GM18526 (cell line): ENCODE data around the gene HSCB.

Source experiments
- POLR2A ChIP-seq: IDR thresholded peaks from 3 replicates; pipeline ENCODE4 v1.6.1; 2011; ENCODE audit not compliant: insufficient read length; ENCODE audit errors: extremely low read depth

The HSCB gene

GRCh38 chr22:28730179-28730578, 11.7 kb upstream of the HSCB start:
- TF ChIP-seq POLR2A = no peak

GRCh38 chr22:28734393-28734792, 7.4 kb upstream of the HSCB start:
- TF ChIP-seq POLR2A = no peak

DNA sequence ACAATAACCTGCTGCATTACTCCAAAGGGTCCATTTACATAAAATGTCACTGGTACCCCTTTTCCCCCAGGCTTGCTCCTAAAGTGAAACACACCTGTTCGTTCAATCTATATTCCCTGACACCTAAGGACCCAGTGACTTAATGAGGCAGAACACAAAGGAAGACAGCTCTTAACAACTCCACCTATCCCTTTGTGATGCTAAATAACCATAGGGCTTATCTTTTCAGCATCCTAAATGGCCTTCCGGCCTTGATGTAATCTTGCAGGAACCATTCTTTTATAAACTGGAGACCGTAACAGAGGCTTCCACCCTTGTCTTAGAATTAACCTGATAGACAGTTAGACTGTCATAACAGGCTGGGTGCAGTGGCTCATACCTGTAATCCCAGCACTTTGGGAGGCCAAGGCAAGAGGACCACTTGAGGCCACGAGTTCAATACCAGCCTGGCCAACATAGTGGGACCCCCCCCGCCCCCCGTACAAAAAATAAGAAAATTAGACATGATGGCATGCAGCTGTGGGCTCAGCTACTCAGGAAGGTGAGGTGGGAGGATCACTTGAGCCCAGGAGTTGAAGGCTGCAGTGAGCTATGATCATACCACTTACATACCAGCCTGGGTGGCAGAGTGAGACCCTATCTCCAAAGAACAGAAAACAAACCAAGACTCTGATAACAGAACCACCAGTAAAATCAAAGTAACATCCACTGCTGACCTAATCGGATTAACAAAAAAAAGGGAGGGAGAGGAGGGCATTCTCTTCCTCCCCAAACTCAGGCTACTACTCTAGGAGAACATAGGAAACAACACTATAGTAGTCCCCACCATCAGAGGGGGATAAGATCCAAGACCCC, 5.3 kb upstream of the HSCB start:
- TF ChIP-seq POLR2A = no peak

- no peak for TF ChIP-seq POLR2A
Observed at GRCh38 chr22:28737701-28738100, 4.1 kb upstream of the HSCB start.

GRCh38 chr22:28741200-28741784, 547 bp upstream of the HSCB start:
- TF ChIP-seq POLR2A = no peak

DNA sequence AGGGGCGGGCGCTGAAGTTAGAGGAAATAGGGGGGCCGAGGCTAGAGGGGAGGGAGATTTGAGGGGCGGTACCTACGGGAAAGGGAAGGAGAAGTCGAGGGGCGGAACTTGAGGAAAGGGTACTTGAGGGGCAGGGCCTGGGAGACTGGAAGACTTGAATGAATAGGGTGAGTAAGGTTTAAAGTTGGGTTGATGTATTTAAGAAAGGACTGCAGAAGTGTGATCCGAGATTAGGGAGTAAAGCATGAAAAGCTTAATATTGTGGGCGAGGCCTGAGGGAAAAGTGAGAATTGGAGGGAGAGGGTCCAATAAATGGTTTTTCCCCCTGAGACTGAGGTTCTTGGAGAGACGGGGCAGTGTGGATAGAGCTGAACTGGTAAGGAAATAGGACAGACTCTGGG, 723 bp downstream of the HSCB start:
- no peak for TF ChIP-seq POLR2A

GRCh38 chr22:28743852-28744251, 2.0 kb downstream of the HSCB start:
- TF ChIP-seq POLR2A = no peak

- no peak for TF ChIP-seq POLR2A
Observed at GRCh38 chr22:28750471-28750881, 8.6 kb downstream of the HSCB start.

DNA sequence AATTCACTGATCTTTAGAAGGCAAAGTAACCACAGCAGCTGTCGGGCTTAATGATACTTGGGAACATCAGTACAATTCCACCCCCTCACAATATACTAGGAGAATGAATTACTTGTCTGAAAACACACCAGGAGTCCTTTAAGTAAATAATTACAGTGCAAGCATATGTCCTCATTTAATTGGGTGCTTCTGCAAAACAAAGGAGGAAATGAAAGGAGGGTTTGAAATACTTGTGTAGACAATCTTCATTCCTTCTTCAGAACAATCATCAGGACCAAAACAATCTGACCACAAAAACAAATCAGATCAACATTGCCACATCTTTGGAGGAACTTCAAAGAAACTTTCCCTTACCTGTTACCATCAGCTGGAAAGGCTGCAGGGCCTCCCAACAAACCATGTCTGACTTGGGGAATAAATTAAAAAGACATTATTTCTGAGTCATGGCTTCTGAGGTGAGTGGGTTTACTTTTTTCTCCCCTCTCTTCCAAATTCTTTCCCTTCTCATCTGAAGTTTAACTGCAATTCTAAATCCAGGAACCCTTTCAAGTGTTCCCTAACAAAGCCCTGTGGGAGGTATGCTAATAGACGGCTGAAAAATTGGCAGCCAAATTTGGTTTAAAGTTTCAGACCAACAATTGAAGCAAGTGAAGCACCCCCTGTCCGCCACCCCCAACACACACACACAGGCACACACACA, 18.2 kb downstream of the HSCB start:
- TF ChIP-seq POLR2A = no peak

GRCh38 chr22:28761449-28761755, 19.6 kb downstream of the HSCB start:
- TF ChIP-seq POLR2A = no peak

- no peak for TF ChIP-seq POLR2A
Observed at GRCh38 chr22:28766628-28767027, 24.8 kb downstream of the HSCB start.

- TF ChIP-seq POLR2A = no peak
Observed at GRCh38 chr22:28768701-28769393, 27.0 kb downstream of the HSCB start.

DNA sequence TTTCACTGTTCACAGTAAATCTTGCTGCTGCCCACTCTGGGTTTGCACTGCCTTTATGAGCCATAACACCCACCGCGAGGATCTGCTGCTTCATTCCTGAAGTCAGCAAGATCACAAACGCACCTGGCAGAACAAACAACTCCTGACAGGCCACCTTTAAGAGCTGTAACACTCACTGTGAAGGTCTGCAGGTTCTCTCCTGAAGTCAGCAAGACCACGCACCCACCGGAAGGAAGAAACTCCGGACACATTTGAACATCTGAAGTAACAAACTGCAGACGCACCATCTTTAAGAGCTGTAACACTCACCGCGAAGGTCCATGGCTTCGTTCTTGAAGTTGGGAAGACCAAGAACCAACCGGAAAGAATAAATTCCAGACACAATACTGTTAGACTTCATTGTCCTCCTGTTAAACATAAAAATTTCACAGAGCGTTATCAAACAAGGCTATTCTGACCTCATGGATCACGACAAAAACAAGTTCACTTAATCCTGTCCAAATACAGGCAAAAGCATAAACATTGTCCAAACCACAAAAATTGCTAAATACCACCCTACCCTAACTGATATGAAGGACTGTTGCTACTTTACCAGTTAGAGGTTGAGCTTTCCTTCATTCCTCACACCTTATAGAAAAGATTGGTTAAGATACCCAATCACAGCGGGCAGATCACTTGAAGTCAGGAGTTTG, 27.7 kb downstream of the HSCB start:
- no peak for TF ChIP-seq POLR2A

DNA sequence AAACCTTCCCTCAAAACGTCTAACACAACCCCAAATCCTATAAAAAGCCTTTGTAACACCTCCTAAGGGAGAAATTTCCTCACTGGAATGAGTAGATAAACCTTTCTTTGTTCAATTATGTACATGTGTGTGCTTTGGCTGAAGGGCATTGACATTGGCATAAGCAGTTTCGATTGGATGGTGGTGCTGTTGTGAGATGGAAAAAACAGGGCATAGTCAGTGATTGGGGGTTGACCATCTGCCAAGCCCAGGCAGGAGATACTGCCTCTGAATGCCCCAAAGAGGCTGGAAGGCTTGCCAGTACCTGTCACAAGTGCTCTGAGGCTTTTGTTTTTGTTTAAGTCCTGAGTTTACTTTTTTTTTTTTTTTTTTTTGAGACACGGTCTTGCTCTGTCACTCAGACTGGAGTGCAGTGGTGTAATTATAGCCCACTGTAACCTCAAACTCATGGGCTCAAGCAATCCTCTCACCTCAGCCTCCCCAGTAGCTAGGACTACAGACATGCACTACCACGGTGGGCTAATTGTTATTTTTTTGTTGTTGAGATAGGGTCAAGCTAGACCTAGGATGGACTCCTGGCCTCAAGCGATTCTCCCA, 29.5 kb downstream of the HSCB start:
- TF ChIP-seq POLR2A = no peak

- peak; percentile 77 for TF ChIP-seq POLR2A
Observed at GRCh38 chr22:28772633-28773460, 31.0 kb downstream of the HSCB start, which contains the start of gene CCDC117. Gene CCDC117, plus strand, starts transcription at chr22:28772695. Its CDS starts 155 bp downstream, at chr22:28772850.
